ENCODE measurements around the gene RPL19.
A peak's percentile ranks its signal among the peaks of the same experiment; 100 is the strongest.
"Not testable (repeated sequence)": the region's sequence is repeated elsewhere in the genome, so short reads cannot be mapped to it uniquely, and the experiment has no call there.

The RPL19 gene

GRCh38 chr17:39225959-39226683, 26.0 kb downstream of the RPL19 start:
- no peak for DNase-seq

DNA sequence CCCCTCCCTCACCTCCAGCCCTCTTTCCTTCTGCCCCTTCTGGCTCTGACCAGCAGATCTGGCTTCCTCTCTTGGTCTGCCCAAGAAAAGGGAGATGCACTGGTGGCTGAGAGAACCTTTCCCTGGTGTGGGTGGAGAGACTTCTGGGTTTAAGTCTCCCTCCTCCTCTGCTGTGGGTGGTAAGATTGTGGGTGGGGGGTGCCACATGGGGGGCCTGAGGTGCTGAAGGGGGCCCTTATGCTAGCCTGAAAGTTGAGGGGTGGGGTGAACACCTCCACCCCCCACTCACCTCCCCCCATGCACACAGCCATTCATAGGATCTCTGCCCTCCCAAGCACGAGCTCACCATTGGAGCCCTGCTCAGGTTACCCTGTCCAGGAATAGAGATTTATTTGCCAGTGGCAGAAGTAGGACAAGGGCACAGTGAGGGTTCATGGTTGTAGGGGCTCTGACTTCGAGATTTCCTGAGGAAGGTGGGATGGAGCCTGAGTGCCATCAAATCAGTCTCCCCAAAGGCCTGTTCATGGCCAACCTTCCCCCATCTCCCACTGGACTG, 27.4 kb downstream of the RPL19 start:
- DNase-seq: no peak

DNA sequence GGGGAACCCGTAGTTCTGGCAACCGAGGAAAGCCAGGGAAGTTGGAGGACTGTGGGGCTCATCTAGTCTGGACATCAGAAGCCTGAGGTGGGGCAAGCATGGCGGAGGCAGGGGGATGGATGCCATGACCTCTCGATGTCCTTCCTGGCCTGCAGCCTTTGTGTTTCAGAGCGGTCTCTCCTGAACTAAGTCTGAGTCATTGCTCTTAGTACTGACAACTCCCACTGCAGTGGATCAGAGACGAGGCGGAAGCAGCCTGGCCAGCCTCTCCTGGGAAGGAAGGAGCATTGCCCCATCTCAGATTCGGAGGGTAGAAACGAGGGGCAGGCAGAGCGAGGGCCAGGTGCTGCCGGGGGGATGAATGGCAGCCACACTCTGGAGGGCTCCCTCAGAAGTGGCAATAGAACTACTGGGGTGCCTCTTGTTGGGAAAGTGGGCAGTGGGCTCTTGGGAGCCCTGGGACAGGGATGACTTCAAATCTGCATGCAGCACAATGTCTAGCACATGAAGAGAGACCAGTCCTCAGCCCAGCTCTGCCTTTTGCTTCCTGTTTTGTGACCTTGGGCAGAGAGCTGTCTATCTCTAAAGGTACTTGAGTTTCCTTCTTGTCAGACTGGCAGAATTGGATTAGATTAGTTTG, 29.3 kb downstream of the RPL19 start:
- no peak for DNase-seq

DNA sequence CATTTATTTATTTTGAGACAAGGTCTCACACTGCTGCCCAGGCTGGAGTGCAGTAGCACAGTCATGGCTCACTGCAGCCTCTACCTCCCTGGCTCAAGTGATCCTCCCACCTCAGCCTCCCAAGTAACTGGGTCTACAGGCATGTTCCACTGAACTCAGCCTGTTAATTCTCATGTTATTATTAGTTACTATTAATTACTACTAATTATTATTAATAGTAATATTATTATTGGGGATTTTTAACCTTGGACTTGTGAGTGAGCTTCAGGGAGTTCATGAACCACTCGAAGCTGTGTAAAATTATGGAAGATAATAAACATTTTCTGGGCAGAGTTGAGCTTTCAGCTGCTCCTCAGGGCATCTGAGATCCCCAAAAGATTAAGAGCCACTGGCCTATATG, 30.3 kb downstream of the RPL19 start:
- DNase-seq: no peak

GRCh38 chr17:39231091-39231561, 31.0 kb downstream of the RPL19 start:
- no peak for DNase-seq

DNA sequence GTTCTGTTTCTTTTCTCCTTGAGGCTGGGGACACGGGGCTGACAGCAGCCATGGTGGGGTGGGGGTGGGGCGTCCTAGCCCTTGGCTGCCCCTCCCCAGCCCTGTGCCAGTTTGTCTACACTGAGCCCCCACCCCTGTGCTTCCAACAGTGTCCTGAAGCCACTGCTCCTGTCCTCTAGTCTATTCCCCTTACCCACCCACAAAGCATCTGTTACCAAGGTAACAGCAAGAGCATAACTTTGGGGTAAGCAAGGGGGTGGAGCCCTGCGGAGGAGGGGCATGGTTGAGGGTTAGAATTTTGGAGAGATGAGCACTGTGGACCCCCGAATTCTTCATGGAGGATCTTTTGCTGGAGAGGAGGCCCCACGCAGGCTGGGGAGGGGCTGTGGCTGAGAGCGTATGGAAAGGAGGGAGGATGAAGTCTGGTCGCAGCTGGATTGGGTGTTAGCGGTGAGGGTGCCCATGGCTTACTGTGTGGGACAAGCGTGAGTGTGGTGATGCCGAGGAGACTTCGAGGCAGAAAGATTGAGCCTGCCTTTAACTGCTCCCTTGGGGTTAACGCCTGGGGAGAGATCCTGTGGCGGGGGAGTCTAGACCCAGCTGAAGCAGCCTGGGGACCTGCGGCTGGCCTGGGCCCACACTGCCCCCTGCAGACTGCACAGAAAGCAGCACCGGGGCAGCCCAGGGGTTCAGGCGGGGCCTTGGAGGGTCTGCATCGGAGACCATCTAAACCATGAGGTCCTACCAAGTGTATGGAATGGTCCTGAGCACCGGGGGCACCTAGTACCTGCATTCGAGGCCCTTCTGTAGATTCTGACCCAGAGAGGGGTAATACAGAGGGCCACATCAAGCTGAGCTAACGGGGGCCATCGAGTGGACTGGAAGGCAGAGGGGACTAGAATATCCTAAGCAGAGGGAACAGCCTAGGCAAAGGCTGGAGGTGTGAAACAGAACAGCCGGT, 31.8 kb downstream of the RPL19 start:
- no peak for DNase-seq

DNA sequence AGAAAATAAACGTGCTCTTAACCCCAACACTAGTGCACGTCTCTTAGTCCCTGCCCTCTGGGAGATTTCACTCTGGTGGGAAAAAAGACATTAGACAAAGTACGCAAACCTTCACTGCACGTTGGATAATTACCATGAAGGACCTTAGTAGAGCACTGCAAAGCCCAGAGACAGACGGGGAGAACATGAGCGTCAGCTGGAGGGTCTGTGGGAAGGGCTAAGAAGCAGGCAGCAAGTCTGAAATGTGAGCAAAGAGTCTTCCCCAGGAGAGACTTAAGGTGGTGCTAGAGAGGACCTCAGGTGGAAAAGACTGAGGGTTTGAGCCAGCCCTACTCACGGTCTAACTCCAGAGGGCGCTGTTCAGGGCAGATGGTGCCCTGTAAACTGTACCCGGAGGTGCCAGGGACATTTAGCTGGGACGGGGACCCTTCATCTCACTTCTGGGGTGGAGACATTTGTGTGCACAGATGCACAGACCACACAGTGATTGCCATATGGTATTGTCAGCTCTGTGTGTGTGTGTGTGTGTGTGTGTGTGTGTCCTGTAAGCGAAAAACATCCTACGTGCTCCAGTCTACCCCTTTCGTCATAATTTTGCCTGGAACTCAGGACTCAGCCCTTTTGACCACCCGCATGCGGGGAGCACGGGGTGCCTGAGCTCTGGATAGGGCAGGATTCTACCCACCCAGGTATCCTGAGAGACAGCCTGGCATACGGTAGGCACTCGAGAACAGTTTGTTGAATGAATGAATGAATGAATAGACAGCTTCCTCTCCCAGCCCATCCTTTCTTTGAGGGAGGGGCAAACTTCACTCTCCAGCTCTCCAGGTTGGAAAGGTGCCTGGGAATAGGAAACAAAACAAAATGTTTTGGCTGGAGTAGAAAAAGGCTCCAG, 35.7 kb downstream of the RPL19 start:
- DNase-seq: peak; percentile 32

GRCh38 chr17:39236450-39236927, 36.4 kb downstream of the RPL19 start:
- DNase-seq: no peak

DNA sequence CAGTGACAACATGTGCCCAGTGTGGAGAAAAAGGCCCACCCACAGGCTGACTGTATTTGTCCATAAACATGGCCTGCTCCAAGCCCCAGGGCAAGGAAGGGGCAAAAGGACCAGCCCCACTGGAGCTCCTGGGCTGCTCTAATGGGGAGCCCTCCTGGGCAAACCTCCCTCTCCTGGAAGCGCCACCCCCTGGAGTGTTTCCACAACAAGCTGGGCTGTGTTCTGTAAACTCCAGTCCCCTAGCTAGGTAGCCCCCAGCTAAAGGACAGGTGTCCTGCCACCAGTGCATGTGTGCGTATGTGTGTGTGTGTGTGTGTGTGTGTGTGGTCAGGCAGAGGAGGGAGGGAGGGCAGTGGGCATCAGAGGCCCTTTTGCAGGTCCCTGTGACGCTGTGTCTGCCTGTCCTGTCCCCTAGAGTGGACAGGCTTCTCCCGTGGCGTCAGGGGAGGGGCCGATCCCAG, 36.9 kb downstream of the RPL19 start:
- DNase-seq: peak; percentile 20

DNA sequence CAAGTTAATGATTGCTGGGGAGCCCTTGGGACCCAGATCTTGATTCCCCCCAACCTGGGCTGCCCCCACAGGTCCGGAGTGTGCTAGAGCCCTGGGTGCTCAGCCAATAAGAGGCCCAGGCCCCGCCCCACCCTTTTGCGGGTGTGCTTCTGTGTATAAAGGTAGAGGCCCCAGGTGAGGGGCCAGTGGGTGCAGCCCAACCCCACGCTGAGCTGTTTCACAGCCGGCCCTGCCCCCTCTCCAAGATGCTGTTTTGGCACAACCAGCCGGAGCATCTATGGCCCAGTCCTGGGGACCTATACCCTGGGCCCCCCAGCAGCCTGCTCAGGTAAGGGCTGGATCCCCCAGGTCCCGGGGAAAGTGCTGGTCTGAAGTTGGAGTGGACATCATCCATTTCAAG, 37.5 kb downstream of the RPL19 start:
- DNase-seq: no peak

- DNase-seq: peak; percentile 89
Observed at GRCh38 chr17:39238311-39238972, 38.4 kb downstream of the RPL19 start.

DNA sequence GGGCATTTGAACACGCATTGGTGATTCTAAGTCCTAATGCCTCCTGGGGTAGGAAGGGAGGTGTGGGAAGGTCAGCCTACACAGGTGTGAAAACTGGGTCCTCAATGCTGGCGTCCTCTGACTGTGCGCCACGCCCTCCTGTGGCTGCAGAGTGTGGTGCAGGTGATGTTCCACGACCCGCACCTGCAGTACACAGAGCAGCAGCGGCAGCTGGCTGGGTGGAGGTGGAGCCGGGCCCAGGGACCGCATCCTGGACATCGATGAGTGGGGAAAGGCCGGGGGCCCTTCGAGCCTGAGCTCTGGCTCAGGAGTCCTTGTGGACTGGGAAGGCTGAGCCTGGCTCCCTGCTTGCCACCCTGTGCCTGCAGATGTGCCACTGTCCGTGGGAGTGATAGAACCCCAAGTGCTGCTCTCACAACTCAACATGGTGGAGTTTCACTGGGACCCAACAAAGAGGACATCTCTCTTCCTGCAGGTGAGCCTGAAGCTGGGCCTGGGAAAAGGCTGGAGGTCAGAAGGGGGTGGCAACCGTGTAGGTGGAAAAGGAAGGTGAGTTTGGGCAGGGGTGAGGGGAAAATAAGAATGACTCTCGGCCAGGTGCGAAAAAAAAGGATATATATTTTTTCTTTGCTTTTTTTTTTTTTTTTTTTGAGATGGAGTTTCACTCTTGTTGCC, 39.7 kb downstream of the RPL19 start:
- peak; percentile 44 for DNase-seq

DNA sequence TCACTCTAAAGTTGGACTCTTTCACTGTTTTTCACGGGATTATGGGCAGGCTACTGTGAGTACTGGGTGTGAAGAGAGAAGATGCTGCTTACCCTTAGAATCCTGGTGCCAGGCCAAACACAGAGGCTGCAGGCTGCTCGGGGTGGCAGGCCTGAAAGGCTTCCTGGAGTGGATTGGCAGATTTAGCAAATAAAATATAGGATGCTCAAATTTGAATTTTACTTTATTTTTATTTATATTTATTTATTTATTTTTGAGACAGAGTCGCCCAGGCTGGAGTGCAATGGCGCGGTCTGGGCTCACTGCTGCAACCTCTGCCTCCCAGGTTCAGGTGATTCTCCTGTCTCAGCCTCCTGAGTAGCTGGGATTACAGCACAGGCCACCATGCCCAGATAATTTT, 40.5 kb downstream of the RPL19 start:
- DNase-seq: no peak

DNA sequence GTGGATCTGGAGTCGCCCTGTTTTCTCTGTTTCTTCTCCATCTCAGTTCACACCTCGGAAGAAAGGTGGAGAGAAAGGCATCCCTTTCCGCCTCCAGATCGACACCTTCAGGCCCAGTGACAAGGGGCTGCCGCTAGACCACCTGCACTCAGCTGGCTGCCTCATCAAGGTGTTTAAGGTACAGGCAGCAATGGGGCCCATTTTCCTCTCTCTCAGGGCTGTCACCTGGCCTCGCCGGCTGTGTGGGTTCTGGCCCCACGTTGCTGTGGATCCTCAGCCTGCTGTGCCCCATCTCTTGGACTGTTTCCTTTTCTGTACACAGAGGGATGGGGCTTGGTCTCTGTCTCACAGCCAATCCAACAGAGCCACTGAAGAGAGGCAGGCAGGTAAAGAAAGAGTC, 43.1 kb downstream of the RPL19 start:
- no peak for DNase-seq

- DNase-seq: no peak
Observed at GRCh38 chr17:39244016-39244599, 44.0 kb downstream of the RPL19 start.

GRCh38 chr17:39244600-39245570, 44.8 kb downstream of the RPL19 start:
- peak; percentile 69 for DNase-seq

- DNase-seq: no peak
Observed at GRCh38 chr17:39246274-39246673, 46.2 kb downstream of the RPL19 start.

DNA sequence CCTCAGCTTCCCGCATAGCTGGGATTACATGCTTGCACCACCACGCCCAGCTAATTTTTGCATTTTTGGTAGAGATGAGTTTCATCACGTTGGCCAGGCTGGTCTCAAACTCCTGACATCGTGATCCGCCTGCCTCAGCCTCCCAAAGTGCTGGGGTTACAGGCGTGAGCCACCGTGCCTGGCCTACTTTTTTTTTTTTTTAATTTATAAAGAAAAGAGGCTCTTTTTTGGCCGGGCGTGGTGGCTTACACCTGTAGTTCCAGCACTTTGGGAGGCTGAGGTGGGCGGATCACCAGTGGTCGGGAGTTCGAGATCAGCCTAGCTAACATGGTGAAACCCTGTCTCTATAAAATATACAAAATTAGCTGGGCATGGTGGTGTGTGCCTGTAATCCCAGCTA, 50.0 kb downstream of the RPL19 start:
- DNase-seq: not testable (repeated sequence)

DNA sequence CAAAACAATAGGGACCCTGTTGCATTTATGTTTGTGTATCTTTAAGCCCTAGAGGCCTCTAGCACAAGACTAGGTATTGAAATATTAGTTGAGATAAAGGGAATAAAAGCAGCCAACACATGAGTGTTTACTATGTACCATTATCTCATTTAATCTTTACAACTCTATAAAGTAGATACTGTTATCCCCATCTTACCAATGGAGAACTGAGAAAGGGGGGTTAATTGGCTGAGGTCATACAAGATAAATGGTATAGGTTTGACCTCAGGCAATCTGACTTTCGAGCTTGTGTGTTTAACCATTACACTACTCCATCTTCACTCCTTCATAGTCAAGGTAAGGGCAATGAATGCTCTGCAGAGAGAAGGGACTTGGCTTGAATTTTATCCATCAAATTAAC, 51.9 kb downstream of the RPL19 start:
- no peak for DNase-seq
